Vagina (tissue), 2 donors: ENCODE data around the gene ROR2. TPM values are rescaled to one million over a fixed set of nuclear protein-coding genes. Genes with fewer than 3 reads are reported as not detected.

Experiments used
- DNase-seq, 2 donors: peaks; one replicate each; pipeline ENCODE4 v3.0.0-alpha.2; 2017; ENCODE audit errors: extremely low spot score in 2 of 2
- H3K27ac ChIP-seq: fragments of 200-600 bp; sonication (generic); one replicate; pipeline ENCODE4 v1.5.1; 2019
- H3K27me3 ChIP-seq: fragments of 200-600 bp; sonication (generic); one replicate; pipeline ENCODE4 v1.5.1; 2019
- H3K36me3 ChIP-seq, 2 donors: fragments of 200-600 bp; sonication (generic); one replicate each; pipeline ENCODE4 v1.5.1; 2017 to 2019
- H3K4me1 ChIP-seq: fragments of 200-600 bp; sonication (generic); one replicate; pipeline ENCODE4 v1.5.1; 2019
- H3K4me3 ChIP-seq, 2 donors: fragments of 200-600 bp; sonication (generic); 1 replicate in 1 of 2; 2 replicates in 1 of 2; pipeline ENCODE4 v1.5.1; 2016 to 2019
- H3K9me3 ChIP-seq: fragments of 200-600 bp; sonication (generic); one replicate; pipeline ENCODE4 v1.5.1; 2019
- CTCF ChIP-seq, 3 experiments: fragments of 450-650 bp in 2 of 3; fragments of 200-600 bp in 1 of 3; sonication (generic) in 1 of 3; IDR thresholded peaks; one replicate each; pipeline ENCODE4 v1.5.1; 2017 to 2019; ENCODE audit warnings: antibody characterized with exemption in 3 of 3, mild to moderate bottlenecking in 2 of 3, moderate library complexity in 2 of 3
- POLR2A ChIP-seq, 2 donors: fragments of 450-650 bp; IDR thresholded peaks; one replicate each; pipeline ENCODE4 v1.6.1; 2017; ENCODE audit warnings: antibody characterized with exemption in 2 of 2, mild to moderate bottlenecking in 2 of 2, moderate library complexity in 2 of 2
- POLR2AphosphoS5 ChIP-seq, 2 donors: sonication (generic); formaldehyde crosslinking; IDR thresholded peaks; one replicate each; pipeline ENCODE4 v1.9.0; 2017; ENCODE audit warnings: antibody characterized with exemption in 2 of 2, mild to moderate bottlenecking in 2 of 2, low read depth in 1 of 2; ENCODE audit not compliant: insufficient read depth in 1 of 2
- intact Hi-C: fragments of 100-400 bp; cut with DNase I; formaldehyde crosslinking; loops from one replicate; pipeline ENCODE4 v1.15.1; 2023
- total RNA-seq: library from RNA; depleted of rRNA; stranded (reverse); fragments of >200 nt; gene quantifications from one replicate; pipeline ENCODE4 v1.2.3, GENCODE V29; 2016

Gene ROR2
- total RNA-seq, 1 donor from 2014 or later = 22.3 TPM

DNA sequence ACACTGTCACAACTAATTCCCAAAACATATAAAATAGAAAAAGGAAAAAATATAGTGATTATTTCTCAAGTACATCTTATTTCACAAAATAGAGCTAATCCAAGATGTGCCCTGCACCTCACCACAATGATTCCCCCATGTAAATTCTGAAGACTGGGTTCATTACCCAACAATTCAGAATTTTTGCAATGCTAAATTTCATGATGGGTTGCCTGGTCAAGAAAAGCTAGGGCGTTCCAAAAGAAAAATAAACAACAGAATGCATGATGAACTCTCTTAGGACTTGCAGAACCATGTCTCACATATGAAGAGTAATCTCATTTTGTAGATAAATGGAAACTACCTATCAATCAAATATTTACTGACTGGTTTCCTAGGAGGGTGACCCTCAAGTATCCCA, 266.8 kb downstream of the ROR2 start:
- Histone ChIP-seq H3K27ac (no peak overlapping the region), H3K4me3 (no peak overlapping the region), H3K9me3 (no peaks in the 10 kb centered on the region), H3K4me1 (no peaks in the 10 kb centered on the region), H3K36me3 (no peaks in the 10 kb centered on the region), H3K27me3 (no peaks in the 10 kb centered on the region)
- intact Hi-C loops = no loop called here
- TF ChIP-seq POLR2AphosphoS5 (IDR thresholded peaks at IDR 0.05; ENCODE audit: insufficient read depth in 1 of 2, low read depth in 1 of 2) = no peak
- TF ChIP-seq POLR2A (IDR thresholded peaks at IDR 0.05) = no peak
- TF ChIP-seq CTCF (IDR thresholded peaks at IDR 0.05) = no peak
- DNase-seq = no peak

DNA sequence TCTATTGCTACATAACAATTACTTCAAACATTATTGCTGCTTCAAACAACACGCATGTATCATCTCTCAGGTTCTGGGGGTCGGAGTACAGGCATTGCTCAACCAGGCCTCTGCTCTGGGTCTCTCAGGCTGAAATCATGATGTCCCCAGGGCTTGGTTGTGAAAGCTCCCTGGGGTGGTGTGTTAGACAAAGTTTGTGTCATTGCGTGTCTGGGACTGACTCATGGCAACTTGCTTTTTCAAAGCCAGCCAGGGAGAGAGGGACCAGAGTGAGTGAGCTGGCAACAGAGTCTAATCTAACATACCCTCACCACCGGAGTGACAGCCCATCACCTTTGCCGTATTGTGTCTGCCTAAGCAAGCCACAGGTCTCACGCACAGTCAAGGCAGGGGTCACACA, 267.2 kb downstream of the ROR2 start:
- intact Hi-C loops = no loop called here
- TF ChIP-seq POLR2AphosphoS5 (IDR thresholded peaks at IDR 0.05; ENCODE audit: insufficient read depth in 1 of 2, low read depth in 1 of 2) (no peak), POLR2A (IDR thresholded peaks at IDR 0.05) (no peak), CTCF (IDR thresholded peaks at IDR 0.05) (no peak)
- H3K9me3 ChIP-seq = no peaks in the 10 kb centered on the region
- DNase-seq = no peak
- H3K27ac ChIP-seq = no peak overlapping the region
- no peaks in the 10 kb centered on the region for H3K36me3 ChIP-seq
- no peak overlapping the region for H3K4me3 ChIP-seq
- no peaks in the 10 kb centered on the region for H3K27me3 ChIP-seq
- no peaks in the 10 kb centered on the region for H3K4me1 ChIP-seq

DNA sequence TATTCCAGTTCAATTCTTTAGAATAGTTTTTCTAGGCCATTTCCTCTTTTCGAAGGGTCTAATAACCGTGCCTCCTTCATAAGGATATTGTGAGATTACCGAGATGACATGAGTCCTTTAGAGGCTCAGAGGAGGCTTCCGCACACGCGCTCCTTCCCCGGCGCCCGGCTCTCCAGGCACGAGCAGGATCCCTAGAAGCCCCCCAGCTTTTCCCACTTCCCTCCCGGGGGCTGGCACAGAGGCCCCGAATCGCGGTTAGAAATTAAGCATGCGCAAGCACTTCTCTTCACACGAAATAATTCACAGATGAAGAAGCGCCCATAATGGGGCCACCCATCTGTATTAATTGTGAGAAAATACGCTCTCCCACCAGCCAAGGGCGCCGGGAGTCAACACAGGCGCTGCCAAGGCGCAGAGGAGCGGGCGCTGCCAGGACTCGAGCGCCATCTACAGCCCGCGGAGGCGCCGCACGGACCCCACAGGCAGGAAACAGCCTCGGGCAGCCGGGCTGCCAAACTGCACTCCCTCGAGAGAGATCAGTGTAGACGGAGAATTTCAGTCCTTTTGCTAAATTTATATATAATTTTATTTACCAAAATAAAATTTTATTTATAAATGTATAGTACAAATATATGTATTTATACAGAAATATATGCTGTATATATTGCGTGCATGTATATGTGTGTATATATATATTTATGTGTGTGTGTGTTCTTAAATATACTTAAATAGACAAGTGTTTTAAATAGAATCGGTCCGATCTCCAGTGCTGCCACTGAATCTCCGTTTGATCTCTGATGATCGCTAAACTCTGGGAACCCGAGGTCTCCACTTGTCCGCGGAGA, 268.3 kb downstream of the ROR2 start:
- intact Hi-C loops = no loop called here
- Histone ChIP-seq H3K9me3 (no peaks in the 10 kb centered on the region), H3K27ac (no peak overlapping the region), H3K4me1 (no peaks in the 10 kb centered on the region), H3K4me3 (no peak overlapping the region), H3K36me3 (no peaks in the 10 kb centered on the region), H3K27me3 (no peaks in the 10 kb centered on the region)
- peak; percentile 5 to 71 (median 68) for TF ChIP-seq CTCF (IDR thresholded peaks at IDR 0.05)
- peak in 1 of 2 donors; percentile 34 for TF ChIP-seq POLR2AphosphoS5 (IDR thresholded peaks at IDR 0.05; ENCODE audit: insufficient read depth in 1 of 2, low read depth in 1 of 2)
- no peak for TF ChIP-seq POLR2A (IDR thresholded peaks at IDR 0.05)
- DNase-seq = no peak

- DNase-seq = no peak
- Histone ChIP-seq H3K27ac (no peak overlapping the region), H3K27me3 (no peaks in the 10 kb centered on the region), H3K36me3 (no peaks in the 10 kb centered on the region), H3K9me3 (no peaks in the 10 kb centered on the region), H3K4me3 (no peak overlapping the region), H3K4me1 (no peaks in the 10 kb centered on the region)
- no peak for TF ChIP-seq POLR2A (IDR thresholded peaks at IDR 0.05)
- no peak for TF ChIP-seq POLR2AphosphoS5 (IDR thresholded peaks at IDR 0.05; ENCODE audit: insufficient read depth in 1 of 2, low read depth in 1 of 2)
- TF ChIP-seq CTCF (IDR thresholded peaks at IDR 0.05) = no peak
- intact Hi-C loops = no loop called here
Observed at GRCh38 chr9:91680998-91681397, 269.0 kb downstream of the ROR2 start.

DNA sequence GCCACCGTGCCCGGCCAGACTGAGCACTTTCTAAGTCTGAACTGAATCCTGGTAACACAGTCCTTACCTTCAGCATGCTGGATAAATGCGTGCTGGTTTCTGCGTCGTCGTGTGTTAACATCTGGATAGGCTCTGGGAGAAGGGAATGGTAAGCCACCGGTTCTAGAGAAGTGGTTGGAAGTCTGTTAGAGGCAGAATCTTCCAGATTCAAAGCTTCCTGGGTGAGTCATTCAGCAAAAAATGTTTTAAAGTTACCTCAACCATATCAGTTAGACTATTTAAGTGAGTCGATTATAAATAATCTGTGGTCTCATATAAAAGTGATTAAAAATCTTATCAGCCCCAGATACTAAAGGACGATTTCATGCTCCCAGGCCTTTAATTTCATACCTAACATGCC, 269.9 kb downstream of the ROR2 start:
- no peaks in the 10 kb centered on the region for H3K36me3 ChIP-seq
- H3K27me3 ChIP-seq = no peaks in the 10 kb centered on the region
- TF ChIP-seq POLR2A (IDR thresholded peaks at IDR 0.05) = no peak
- TF ChIP-seq CTCF (IDR thresholded peaks at IDR 0.05) = no peak
- TF ChIP-seq POLR2AphosphoS5 (IDR thresholded peaks at IDR 0.05; ENCODE audit: insufficient read depth in 1 of 2, low read depth in 1 of 2) = no peak
- H3K4me1 ChIP-seq = no peaks in the 10 kb centered on the region
- intact Hi-C loops = no loop called here
- no peak for DNase-seq
- H3K9me3 ChIP-seq = no peaks in the 10 kb centered on the region
- H3K4me3 ChIP-seq = no peak overlapping the region
- no peak overlapping the region for H3K27ac ChIP-seq
